SKM-1 (cell line): ENCODE results near the gene AFF1.
"Not testable (repeated sequence)": the region's sequence is repeated elsewhere in the genome, so short reads cannot be mapped to it uniquely, and the experiment has no call there.

Experiments
- DNase-seq: peaks from one replicate; lab custom pipeline; 2025; ENCODE audit not compliant: unreplicated experiment; lab: John Stamatoyannopoulos, UW

Gene AFF1

DNA sequence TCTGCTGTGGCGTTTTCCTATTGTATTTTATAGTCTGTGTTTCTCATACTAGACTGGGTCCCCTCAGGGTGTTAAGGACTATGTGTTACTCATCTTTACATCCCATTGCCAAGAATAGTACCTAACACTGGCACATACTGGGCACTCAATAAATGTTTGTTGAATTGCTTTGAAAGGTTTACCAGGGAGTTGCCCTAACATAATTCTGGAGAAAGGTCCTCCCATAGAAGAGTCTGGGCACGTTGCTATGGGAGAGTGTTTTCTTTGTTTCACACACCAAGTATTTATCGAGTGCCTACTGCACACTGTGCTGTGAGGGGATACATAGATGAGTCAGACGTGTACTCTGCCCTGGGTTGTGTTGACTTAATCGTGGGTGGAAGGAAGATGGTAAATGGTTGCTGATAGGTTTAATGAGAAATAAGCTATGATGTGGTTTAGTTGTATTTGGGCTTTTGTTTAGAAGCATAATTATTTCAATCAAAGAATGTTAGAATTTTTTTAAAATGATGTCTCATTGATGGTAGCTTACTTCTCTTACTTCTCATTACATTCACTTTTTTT, 42.9 kb downstream of the AFF1 start:
- no peak for DNase-seq

DNA sequence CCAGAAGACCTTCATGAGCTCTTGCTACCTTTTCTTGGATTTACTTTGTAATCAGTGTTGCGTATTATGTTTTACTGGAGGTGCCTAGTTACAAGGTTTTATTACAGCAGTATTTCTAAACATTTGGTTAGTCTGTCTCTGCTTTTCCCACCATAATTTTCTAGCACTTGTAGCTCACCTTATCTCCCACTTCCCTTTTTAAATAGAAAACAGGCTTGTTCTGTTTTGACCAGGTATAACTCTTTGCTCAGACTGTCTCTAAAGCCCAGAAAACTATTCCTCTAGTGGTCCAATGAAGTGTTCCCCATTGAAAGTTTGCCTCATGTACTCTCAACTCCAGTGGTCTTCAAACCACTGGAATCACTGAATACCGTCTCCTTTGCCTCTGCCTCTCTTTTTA, 43.9 kb downstream of the AFF1 start:
- no peak for DNase-seq

DNA sequence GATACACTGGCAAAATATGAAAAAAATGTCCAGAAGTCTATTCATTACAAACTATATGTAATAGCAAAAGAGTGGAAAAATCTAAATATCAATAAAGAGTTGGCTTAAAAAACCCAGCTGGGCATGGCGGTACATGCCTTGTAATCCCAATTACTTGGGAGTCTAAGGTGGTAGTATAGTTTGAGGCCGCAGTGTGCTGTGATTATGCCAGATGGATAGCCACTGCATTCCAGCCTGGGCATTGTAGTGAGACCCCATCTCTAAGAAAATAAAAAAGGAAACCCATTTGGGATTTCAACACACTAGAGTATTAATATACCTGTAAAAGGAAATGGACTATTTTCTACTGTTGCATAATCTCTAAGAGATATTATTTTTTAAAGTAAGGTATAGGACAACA, 45.4 kb downstream of the AFF1 start:
- DNase-seq: no peak

DNA sequence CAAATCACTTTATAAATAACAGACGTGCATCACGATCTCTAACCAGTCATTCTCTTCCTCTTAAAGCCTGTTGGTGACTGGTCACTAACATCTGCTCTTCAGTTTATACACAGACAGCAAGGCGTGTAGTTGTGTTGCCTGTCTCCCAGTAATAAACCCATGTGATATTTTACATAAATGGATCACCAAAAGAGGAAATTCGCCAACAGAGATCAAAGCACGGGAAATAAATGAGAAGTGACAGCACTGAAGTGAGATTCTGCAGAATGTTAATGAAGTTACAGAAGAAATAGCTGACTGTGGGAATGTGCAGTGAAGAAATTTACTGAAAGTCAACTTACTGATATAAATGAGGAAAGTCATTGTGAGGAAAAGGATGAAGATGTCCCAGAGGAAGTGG, 47.0 kb downstream of the AFF1 start:
- DNase-seq: peak; percentile 26

DNA sequence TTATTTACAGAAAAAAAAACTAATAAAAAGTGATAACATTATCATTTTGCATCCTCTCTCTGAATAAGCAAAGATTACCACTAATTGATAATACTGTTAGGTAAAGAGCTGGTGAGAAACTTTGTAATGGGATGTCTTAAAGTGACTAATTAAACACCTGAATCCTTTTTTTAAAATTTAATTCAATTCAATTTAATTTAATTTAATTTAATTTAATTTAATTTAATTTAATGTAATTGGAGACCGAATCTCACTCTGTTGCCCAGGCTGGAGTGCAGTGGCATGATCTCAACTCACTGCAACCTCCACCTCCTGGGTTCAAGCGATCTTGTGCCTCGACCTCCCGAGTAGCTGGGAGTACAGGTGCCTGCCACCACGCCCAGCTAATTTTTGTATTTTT, 51.0 kb downstream of the AFF1 start:
- DNase-seq: not testable (repeated sequence)

DNA sequence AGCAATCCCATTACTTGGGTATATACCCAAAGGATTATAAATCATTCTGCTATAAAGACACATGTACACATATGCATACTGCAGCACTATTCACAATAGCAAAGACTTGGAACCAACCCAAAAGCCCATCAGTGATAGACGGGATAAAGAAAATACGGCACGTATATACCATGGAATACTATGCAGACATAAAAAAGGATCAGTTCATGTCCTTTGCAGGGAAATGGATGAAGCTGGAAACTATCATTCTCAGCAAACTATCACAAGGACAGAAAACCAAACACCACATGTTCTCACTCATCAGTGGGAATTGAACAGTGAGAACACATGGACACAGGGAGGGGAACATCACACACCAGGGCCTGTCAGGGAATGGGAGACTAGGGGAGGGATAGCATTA, 54.8 kb downstream of the AFF1 start:
- not testable (repeated sequence) for DNase-seq

DNA sequence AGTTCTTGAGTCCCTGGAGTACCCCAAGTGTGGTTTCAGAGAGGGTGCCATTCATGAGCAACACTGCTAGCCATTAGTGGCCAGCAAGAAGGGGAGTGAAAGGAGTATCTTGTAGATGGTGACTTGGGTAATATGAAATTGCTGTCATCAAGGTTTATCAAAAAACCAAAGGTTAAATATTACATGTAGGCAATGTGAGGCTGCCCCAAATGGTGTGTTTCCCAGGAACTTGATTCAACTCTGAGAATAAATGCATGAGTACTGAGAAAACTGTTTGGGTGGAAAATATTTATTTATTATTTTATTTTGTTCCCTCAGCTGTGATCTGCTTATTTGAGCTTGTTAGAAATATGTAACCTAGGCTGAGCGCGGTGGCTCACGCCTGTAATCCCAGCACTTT, 55.7 kb downstream of the AFF1 start:
- DNase-seq: no peak

DNA sequence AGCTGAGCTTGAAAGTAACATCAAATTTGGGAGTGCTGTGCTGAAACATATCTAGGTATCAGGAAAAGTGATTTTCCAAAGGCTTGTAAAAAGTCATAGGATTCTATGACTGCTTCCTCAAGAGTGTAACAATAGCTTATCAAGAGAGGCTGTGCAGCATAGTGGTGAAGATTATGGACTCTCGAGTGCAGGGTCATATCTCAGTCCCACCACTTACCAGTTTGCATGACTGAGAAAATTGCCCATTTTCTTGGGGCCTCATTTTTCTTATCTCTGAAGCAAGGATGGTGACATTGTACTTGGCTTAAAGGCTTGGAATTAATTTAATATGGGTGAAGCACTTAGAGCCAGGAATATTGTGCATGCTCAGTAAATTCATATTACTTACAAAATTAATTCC, 57.2 kb downstream of the AFF1 start:
- no peak for DNase-seq

DNA sequence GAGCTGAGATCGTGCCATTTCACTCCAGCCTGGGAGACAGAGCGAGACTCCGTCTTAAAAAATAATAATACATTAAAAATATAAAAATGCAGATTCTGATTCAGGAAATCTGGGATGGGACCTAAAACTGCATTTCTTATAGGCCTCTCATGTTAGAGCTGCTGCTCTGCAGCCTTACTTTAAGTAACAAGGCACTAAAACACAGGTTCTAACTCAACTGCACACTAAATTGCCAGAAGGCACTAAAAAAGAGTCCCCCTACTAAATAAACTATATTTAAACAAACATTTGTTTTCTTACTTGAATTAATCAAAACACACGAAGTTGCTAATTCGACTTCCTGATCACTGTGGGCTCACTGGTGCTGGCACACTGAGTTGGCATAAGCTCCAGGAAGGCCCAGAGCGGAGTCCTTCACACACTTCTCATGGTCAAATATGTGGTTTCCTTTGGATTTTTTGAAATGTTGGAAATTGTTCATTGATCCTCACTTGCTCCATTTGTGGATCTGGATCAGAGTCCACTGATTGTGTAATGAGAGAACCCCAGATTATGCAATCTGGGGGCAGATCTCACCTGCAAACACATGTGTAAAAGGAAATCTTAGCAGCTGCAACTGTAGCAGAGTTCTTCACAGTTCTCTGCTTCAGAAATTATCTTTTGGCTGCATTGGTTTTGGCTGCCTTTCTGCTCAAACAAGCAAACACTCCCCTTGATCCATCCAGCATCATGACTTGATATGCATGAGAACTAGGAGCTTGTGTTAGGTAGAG, 59.3 kb downstream of the AFF1 start:
- no peak for DNase-seq

DNA sequence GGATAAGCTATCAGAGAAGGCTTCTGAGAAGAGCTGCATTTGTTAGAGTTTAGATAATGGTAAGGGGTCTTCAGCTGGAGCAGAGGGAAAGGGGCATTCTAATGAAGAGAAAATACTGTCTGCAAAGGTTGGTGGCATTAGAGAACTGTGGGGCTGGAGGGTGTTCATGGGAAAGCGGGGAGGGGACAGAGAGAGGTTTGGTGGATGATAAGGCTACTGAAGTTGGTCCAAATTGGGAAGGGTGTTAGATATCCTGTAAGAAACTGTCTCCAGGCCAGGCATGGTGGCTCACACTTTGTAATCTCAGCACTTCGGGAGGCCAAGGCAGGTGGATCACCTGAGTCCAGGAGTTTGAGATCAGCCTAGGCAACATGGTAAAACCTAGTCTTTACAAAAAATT, 59.9 kb downstream of the AFF1 start:
- DNase-seq: no peak

DNA sequence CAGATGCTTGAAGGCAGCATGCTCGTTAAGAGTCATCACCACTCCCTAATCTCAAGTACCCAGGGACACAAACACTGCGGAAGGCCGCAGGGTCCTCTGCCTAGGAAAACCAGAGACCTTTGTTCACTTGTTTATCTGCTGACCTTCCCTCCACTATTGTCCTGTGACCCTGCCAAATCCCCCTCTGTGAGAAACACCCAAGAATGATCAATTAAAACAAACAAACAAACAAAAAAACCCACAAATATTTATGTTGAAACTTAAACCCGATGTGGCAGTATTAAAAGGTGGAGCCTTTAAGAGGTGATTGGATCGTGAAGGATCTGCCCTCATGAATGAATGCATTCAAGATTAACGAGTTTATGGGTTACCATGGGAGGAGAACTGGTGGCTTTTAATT, 61.7 kb downstream of the AFF1 start:
- not testable (repeated sequence) for DNase-seq

DNA sequence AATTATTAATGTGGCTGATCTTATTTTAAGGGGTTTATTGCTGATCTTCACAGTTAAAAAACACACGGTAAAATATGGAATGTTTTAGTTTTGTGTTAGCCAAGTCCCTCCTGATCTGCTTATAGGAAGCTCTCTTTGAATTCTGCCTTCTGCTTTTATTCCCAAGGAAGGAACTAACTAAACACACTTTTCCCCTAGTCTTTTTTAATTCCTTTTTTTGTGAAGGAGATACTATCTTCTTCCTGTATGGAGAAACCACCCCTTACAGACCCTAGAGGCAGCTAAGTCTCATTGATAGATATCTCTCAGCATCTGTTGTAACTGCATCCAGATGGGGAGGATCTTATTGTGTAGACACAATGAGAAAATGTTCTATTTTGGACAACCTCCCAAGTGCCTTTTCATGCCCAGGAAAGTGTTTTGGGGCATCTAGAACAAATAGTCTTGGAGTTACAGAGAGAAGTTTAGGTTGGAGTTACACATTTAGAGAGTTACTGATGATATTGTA, 64.4 kb downstream of the AFF1 start:
- no peak for DNase-seq

DNA sequence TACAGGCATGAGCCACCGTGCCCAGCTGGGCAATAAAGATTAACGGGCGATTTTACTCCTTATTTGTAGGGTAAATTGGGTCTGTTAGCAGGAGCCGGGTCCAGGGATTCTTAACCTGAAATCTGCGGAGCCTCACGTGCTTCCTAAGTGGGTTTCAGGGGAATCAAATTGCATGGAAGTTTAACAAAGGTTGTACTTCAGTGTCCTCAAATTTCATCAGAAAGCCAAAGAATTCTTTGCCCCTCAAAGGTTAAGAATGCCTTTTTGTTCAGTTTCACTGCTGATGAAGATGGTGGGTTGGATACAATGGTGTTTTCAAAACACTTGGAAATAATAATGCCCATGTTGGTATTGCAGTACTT, 67.9 kb downstream of the AFF1 start:
- no peak for DNase-seq

DNA sequence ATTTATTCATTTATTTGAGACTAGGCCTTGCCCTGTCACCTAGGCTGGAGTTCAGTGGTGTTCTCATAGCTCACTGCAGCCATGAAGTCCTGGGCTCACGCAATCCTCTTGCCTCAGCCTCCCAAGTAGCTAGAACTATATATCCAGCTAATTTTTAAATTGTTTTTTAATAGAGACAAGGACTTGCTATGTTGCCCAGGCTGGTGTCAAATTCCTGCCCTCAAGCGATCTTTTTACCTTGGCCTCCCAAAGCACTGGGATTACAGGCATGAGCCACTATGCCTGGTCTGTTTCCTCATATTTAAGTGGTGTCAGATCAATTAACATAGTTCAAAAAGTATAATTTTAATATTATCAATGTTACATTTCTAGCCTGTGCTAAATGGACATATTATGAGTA, 68.5 kb downstream of the AFF1 start:
- no peak for DNase-seq

DNA sequence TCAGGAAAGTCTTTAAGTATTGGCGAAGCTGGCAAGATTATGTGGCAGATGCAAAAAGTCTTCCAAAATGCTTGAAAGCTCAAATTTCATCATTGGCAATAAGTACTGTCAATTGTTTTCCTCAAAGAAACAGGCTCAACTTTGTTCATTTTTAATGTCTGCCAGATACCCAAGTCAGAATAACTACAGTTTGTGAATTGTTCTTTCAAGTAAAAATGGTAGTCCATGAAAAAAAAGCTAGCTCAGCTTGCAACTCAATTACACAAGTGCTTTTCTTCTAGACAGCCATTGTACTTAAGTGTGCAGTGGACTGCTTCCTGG, 70.5 kb downstream of the AFF1 start:
- no peak for DNase-seq

DNA sequence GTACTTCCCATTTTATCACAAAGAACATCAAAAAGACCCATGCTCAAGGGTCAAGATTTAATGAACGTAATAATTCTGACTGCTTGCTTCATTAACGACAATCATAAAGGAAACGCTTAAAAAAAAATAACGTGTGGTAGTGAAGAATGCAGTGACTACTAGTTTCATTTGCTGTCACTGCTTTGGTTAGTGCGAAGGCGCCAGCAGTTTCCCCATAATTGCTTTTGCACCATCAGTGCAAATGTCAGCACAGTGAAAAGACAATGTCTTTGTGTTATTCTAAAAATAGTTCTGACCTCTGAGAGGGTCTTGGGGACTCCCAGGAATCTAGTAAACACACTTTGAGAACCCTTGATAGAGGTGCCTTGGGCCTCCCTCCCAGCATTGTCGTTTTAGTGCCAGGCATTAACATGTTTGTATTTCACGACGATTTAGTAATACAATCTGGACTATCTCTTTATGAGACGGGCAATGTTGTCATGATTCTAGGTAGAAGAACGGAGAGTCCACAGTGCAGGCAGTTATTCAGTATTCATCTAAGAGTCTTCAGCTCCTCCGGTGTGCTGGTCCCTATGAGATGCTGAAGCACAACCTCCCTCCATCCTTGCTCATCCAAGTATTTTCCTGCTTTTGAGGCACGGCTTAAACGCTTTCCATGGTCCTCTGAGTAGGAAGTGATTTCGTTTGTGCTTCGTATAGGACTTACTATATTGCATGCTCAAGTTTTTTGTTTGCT, 71.0 kb downstream of the AFF1 start:
- DNase-seq: no peak

DNA sequence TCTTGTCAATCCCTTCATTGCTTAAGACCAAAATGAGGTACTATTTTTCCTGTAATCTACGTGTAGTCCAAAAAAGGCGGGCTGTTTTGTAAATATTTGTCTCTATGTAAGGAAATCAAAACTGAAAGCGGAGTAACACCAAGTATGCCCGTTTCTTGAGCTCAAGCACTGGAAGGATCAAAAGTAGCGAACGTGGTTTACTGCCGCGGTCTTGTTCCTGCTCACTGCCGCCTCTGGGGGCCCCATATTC, 71.5 kb downstream of the AFF1 start:
- no peak for DNase-seq

DNA sequence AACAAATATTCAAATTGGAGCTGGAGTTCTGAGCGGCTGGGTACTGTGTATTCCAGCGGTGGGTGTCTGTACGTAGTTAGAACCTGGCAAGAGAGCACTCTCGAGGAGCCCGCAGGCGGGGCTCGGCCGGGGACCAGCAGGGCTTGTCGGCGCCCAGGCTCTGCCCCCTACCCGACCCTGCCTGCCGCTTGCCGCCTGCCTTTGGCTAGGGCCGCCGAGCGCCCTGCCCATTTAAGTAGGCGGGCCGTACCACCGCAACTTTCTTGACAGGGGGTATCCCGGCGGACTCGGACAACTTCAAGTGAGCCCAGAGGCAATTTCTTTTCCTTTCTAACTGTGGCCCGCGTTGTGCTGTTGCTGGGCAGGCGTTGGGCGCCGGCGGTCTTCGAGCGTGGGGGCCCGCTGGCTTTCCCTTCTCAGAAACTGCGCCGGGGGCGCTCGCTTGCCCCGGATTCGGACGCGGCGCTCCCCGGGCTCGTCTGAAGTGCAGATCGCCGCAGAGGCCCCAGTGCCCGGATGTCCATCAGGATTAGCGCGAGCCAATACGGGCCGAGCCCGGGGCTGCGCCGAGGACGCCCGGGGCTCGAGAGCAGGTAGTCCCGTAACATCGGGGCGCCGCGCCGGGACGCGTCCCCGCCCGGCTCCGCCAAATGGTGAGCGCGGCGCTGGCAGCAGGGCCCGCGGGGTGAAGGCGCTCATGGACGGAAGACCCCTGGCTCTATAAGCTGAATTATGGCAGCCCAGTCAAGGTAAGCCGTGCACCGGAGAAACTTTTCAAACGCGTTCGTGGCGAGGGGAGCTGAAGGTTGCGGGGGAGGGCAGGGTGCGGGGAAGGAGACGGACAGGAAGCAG, 72.1 kb downstream of the AFF1 start:
- DNase-seq: peak; percentile 86

DNA sequence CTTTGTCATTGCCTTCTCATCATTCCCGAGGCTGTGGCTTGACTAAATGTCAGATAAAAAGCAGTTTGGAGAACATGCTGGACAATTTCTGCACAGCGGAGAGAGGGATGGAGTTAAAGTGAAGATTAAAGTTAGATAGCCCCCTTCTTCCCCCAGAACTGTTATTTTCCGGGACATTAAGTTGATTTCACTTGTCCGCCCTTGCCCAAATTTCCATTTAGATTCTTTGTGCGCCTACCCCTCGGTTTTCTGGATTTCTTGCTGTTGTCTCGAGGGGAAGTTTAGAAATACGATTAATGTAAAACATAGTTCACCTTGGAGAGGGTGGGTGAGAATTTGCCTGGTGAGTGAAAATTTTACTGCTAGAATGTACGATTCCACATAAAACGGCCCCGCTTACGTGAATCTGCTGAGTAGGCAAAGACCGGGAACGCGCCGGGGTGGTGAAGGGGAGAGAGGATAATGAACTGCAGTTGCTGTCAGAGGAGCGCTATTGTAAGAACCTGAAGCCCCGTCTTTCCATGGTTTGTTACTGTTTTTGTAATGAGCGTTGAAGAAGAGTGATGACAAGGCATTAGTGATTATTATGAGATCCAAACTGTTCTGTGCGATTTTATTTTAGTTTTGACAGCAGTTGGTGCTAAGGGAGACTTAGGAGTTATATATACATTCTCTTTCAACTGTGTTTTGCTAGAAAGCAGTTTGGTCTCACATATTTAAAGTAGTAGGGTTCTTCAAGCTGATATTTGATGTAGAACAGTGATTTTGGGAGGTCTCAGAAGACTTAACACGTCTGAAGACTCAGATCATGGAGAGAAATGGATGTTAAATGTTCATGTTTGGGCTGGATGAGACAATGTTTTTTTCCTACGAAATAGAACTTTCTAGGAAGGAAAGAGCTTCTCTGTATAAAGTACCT, 73.0 kb downstream of the AFF1 start:
- no peak for DNase-seq

DNA sequence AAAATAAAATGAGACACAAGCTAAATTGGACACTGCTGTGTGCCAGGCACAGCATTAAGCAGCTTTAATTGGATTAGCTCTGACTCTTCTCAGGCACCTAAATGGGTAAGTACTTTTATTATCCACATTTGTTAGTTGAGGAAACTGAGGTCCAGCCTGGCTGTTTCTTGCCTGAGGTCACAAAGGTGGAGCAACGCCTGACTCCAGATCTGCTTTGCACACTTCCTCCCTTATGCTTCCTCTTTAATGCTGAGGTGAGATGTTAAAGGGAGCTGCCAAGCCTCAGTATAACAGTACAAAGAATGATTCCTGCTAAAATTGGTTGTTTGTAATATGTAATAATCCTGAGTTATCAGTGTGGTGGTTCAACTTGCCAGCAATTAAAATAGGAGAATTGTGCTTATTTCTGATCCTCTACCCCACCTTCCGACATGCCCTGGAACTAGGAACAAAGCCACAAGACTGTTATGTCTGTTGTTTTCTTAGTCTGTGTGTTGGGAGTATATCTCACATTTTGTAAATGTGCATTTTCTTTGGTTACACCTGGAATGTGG, 74.4 kb downstream of the AFF1 start:
- DNase-seq: peak; percentile 86
